SK-N-MC (cell line): Measurements from ENCODE around the gene SLC28A3.

ENCODE experiments used
- EZH2 ChIP-seq: fragments of 200-600 bp; sonication (generic); IDR thresholded peaks from one replicate; pipeline ENCODE4 v1.6.1; 2017; ENCODE audit warnings: antibody characterized with exemption
- POLR2AphosphoS5 ChIP-seq: IDR thresholded peaks from 2 replicates; pipeline ENCODE4 v1.6.1; 2012; ENCODE audit warnings: mild to moderate bottlenecking, low read depth, low read length, borderline replicate concordance

DNA sequence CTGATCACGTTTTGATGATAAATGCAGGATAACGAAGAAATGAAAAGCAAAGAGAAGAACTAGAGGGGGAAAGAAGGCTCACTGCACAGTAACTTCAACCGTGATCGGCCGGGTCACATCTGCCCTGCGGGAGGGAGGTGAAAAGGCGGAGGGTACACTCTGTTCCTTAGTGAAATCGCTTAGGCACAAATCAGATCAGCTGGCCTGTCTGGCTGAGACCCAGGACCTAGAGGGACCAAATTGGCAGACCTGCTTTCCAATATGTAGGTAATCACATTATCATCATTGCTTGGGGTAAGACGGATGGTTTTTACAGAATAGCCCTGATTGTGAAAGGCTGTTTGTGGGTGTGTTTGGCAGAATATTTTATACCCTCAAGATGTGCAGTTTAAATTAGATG is 82.2 kb downstream of the SLC28A3 start:
- no peak for TF ChIP-seq EZH2
- TF ChIP-seq POLR2AphosphoS5: no peak
